Measurements from ENCODE around the gene AMN1.

AMN1 gene

DNA sequence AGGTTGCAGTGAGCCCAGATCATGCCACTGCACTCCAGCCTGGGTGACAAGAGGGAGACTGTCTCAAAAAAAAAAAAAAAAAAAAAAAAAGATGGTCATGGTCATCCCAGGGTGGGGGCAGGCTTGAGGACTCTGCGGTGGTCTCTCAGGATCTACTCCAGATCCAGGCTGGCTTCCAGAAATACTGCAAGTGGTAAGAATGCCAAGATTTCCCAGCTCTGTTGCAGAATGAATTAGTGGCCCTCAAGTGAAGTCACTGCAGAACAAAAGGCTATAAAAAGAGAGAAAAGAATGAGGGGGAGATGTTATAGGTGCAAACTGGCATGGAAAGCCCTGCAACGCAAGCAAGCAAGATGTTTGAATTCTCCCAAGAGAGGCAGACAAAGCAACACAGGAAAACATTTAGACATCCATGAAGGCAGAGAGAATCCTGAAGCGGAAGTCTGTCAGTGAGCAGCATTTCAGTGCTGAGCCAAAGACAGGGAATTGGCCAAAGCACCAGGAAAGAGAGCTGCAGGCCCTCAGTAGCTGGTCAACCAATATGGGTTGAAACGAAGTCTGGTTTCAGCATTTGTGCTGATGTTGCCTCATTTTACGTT, 101.3 kb downstream of the AMN1 start:
- no peak for DNase-seq

DNA sequence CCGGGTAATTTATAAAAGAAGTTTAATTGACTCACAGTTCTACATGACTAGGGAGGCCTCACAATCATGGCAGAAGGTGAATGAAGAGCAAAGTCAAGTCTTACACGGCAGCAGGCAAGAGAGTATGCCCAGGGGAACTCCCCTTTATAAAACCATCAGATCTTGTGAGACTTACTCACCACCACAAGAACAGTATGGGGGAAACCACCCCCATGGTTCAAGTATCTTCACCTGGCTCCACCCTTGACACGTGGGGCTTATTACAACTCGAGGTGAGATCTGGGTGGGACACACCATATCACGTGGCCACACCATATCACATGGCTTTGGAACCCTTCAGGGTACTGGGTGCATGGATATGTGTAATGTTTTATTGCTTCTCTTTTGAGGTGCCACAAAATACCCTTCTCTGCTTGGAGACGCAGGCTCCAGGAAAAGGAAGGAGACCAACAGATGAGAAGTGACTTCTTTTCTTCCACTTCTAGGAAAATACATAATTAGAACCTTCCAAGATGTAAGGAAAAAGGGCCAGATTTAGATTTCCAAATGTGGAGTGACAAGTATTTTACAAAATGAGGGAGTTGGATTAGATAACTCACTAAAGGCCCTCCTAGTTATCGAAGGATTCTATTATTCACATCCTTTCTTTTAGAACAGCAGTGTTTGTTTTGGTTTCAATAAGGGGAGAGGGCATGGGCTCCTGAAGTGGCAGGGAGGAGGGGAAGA, 102.4 kb downstream of the AMN1 start:
- no peak for DNase-seq

DNA sequence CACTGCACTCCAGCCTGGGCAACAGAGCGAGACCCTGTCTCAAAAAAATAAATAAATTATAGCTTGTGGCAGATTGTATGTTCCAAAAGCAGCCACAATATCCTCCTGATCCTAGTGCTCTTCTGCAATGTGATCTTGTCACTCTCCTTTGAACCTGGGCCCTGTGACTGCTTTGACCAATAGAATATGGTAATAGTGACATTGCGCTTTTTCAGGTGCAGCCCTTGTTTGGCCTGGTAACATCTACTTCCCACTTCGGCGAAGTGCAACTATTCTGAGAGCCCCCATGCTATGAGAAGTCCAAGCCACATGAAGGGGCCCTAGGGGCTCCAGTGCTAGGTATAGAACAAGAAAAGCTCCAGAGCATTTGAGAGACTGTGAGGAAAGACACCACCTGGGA, 106.8 kb downstream of the AMN1 start:
- DNase-seq, result no peak
